DMS53 (cell line): Measurements from ENCODE around the gene BEAN1.
"Not testable (repeated sequence)": the region's sequence is repeated elsewhere in the genome, so short reads cannot be mapped to it uniquely, and the experiment has no call there.

ENCODE experiments used
- DNase-seq: peaks from one replicate; lab custom pipeline; 2025; lab: John Stamatoyannopoulos, UW

Gene BEAN1

DNA sequence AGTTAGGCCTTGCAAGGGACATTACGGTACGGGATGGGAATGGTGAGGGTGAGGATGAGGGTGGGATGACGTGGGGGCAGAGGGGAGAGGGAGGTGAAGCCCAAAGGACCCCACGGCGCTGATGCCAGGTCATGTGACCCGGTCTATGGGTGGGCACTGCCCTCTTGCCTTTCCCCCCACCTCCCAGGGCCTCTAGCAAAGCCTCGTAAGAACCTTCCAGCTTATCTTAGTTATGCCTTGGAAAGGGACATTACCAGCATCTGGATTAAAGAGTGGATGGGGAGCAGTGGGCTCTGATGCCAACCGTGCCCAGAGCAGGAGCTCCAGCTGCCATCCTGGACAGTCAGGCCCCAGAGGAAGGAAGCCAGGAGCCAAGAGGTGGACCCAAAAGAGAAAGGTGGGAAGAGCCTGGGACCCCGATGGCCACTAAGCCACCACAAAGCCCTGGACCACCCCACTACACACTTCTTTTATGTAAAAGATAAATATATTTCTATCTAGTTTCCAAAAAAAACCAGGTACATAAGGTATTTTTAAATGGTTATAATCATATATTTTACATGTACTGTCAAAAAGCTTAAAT lies 81.9 kb downstream of the BEAN1 start:
- no peak for DNase-seq

GRCh38 chr16:66509576-66509975 lies 82.5 kb downstream of the BEAN1 start:
- DNase-seq: no peak

GRCh38 chr16:66510298-66510697 lies 83.2 kb downstream of the BEAN1 start:
- no peak for DNase-seq

GRCh38 chr16:66510711-66511601 lies 83.9 kb downstream of the BEAN1 start:
- no peak for DNase-seq

- DNase-seq: peak; percentile 35
These were observed 84.6 kb downstream of the BEAN1 start for GRCh38 chr16:66511602-66512271.

GRCh38 chr16:66512272-66513110 lies 85.4 kb downstream of the BEAN1 start:
- no peak for DNase-seq

DNA sequence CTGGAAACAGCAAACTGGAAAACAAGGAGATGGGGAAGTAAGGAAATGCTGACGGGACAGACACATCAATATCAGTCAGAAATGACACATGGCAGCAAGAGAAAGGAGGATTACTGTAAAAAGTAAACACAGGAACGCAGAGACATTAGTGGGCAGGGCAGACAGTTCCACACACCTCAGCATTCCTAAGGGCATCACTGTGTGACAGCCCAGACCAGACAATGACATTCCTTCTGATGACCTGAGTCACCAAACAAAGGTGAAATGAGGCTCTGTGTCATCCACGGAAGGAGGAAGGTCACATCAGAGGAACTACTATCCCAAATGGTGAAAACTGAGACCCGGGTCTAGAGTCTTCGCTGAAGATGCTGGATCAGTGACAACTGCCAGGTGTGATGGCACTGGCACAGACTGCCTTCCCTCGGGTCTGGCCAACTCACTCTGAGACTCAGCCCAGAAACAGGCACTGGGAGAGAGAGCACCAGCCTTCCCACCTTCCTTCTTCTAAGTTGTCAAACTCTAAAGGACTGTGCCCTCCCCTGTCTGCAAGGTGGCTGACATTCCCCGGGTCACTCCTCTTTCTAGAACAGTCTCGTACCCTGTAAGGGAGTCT lies 86.1 kb downstream of the BEAN1 start:
- peak; percentile 39 for DNase-seq

GRCh38 chr16:66514391-66514790 lies 87.3 kb downstream of the BEAN1 start:
- not testable (repeated sequence) for DNase-seq

DNA sequence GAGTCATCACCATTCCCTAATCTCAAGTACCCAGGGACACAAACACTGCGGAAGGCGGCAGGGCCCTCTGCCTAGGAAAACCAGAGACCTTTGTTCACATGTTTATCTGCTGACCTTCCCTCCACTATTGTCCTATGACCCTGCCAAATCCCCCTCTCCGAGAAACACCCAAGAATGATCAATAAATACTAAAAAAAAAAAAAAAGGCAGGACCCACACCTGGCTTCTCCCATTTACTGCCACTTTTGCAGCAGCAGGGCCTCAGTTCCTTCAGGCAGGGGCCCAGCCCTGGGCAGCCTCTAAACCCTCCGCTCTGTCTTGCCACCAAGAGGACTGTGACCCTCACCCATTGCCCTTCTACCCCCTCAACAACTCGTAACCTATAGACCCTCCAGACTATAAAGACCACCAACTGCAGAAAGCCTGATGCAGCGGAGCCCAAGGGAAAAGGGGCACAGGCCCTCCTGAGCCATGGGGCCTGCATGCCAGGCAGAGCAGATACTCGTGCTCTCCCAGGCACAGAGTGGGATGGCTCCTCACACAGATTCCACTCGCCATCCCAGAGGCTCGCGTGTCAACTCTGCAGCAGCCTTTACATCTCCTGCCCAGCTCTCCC lies 88.0 kb downstream of the BEAN1 start:
- not testable (repeated sequence) for DNase-seq

DNA sequence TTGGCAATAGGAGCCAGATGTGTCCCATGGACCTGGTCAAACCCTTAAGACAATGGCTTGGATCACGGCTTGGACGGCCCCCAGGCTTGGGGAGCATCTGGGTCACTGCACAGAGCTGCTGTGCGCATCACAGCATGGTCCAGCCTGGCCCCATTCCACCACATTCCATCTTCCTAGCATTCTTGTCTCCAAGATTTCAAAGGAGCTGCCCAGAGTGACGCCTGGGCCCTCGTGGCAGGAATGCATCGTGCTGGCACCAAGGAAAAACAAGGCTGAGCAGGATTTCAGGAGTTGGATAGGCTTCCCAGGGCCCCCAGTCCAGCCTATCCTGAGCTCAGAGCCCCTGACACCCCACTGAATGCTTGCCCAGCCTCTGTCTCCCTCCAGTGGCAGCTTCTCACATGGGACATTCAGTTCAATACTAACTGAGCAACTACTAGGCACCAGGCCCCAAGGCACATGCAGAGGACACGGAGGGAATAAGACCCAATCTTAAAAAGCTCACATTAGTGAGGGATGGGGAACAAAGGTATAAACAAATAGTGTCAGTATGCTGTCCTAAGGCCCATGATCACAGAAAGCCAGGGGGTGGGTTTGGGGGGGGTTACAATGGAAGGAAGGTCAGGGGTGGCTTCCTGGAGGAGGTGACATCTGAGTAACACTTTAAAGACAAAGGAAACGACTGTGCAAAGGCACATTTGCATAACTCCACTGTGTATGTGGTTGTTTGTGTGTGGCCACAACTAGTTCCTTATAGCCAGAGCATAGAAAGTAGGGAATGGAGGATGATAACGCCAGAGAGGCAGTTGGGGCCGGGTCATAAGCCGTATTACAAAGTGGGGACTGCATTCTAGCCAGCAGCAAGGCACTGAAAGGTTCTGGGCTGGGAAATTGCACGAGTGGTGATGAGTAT lies 88.8 kb downstream of the BEAN1 start:
- peak; percentile 22 for DNase-seq

DNA sequence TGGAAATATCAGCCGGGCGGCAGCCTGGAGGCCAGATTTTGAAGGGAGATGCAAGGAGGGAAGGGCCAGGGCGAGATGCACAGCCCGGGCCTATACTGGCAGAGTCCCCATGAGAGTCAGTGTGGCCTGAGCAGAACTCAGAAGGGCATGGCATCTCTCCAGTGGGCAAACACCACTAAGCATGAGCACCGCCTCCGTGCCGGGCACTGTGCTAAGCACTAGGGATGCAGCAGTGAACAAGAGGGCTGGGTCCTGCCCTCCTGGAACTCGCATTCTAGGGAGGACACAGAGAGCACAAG lies 89.4 kb downstream of the BEAN1 start:
- DNase-seq: no peak

DNA sequence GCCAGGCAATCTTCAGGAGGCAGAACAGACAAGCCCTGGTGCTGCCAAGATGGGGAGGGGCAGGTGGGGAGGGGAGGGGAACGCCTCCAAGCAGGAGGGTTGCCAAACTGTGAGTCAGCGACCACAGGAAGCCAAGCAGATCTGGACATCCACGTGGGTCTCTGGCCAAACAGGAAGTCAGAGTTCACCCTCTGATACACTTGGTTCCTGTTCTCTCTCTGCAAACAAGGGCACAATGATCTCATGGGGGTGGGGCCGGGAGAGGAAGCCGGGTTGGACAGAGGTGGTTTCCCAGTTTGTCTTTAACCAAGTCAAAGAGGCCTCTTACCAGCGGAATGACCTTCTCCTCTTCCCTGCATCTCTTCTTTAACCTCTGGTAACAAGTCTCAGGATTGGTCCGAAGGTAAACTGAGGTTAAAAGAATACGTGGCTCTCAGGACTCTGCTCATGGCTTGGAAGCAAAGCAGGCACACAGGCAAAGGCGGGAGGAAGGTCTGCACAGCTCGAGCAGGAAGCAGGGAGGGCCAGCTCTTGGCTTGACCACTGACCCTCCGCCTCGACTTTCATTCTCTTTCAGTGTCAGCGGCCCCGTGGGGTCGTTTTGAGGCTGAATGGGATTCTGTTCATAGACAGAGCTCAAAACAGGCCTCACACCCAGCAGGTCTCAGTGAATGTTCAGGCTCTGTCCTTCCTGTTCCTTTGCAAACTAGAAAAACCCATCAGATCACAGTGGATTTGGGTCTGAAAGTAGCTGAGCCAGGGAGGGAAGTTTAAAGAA lies 89.9 kb downstream of the BEAN1 start:
- peak; percentile 98 for DNase-seq

DNA sequence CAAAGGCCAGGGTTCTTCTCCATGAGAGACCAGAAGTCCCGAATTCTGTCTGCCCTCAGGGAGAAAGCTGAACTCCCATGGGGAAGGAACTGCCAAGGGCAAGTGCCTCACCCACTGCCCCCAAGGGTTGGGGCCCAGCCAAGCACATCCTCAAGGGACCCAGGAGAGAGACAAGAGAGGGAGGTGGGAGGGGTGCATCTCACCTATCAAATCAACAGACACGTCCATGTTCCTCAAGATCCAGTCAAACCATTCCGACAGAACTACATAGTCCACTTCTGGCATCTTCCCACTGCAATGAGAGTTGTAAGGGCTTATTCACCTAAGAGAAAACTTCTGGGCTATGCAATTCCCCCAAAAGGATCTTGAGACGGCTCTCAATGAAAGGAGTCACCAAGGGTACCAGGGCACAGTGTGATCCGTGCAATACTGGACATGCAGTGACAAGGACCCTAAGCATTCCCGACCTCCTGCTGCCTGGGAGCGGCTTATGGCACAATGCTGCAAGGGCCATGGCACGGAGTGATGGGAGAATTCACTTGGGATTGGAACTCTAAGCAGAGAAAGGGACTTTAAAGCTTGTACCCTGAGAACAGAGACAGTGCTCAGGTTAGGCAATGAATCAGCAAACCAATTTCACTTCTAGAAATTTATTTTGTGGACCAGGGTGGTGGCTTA lies 90.6 kb downstream of the BEAN1 start:
- DNase-seq: no peak

GRCh38 chr16:66519482-66520373 lies 92.6 kb downstream of the BEAN1 start:
- no peak for DNase-seq

DNA sequence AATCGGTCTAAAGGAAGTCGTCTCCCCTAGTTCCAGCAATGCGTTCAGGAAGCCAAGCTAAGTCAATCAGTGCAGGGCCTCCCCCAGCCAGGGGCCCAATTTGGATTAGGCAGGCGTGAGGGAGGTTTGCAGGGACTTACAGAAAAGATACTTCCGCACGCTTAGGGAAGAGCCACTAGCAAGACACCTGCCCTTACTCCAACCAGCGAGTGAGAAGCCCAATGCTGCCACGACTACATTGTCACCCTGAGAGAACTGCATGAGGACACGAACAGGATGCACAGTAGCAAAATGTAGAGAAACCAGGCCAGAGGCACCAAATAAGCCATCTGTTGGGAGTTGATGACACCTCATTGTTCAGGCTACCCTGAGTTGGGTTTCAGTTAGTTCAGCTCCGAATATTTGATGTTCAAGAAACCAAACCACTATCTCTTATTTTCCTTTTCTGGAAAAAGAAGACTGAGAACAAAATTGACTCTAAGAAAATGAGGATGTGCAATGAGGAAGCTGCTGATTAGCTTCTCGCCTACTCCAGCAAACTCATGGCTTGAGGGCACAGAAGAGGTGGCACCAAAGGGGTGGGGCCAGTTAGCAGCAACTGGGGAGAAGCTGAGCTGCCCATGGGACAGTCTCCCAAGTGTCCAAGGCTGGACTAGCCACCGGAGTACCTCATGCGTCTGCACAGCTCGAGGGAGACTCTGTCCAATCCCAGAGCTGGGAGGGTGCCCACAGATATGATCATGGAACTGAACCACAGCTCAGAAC lies 93.5 kb downstream of the BEAN1 start:
- DNase-seq: no peak

GRCh38 chr16:66521252-66521713 lies 94.2 kb downstream of the BEAN1 start:
- no peak for DNase-seq
